ENCODE measurements around the gene ZNF438.

Gene ZNF438

GRCh38 chr10:30848396-30849032, 183.2 kb downstream of the ZNF438 start:
- DNase-seq (ENCODE audit: low spot score) = no peak

- DNase-seq (ENCODE audit: low spot score) = no peak
These were observed 184.0 kb downstream of the ZNF438 start for GRCh38 chr10:30847642-30848041.

- DNase-seq (ENCODE audit: low spot score) = no peak
These were observed 184.5 kb downstream of the ZNF438 start for GRCh38 chr10:30847199-30847598.

- DNase-seq (ENCODE audit: low spot score) = no peak
These were observed 185.0 kb downstream of the ZNF438 start for GRCh38 chr10:30846710-30847109.

GRCh38 chr10:30842894-30843293, 188.8 kb downstream of the ZNF438 start:
- DNase-seq (ENCODE audit: low spot score) = no peak

GRCh38 chr10:30842185-30842584, 189.5 kb downstream of the ZNF438 start:
- no peak for DNase-seq (ENCODE audit: low spot score)

- DNase-seq (ENCODE audit: low spot score) = no peak
These were observed 191.1 kb downstream of the ZNF438 start for GRCh38 chr10:30840395-30841050.

- DNase-seq (ENCODE audit: low spot score) = no peak
These were observed 192.0 kb downstream of the ZNF438 start for GRCh38 chr10:30839652-30840051.

GRCh38 chr10:30836406-30836805, 195.3 kb downstream of the ZNF438 start:
- DNase-seq (ENCODE audit: low spot score) = no peak

- no peak for DNase-seq (ENCODE audit: low spot score)
These were observed 196.5 kb downstream of the ZNF438 start for GRCh38 chr10:30835146-30835545.

- DNase-seq (ENCODE audit: low spot score) = no peak
These were observed 197.0 kb downstream of the ZNF438 start for GRCh38 chr10:30834651-30835050.

GRCh38 chr10:30834153-30834552, 197.5 kb downstream of the ZNF438 start:
- DNase-seq (ENCODE audit: low spot score) = no peak

GRCh38 chr10:30833628-30833970, 198.1 kb downstream of the ZNF438 start:
- no peak for DNase-seq (ENCODE audit: low spot score)

- DNase-seq (ENCODE audit: low spot score) = no peak
These were observed 198.7 kb downstream of the ZNF438 start for GRCh38 chr10:30832749-30833627.

- no peak for DNase-seq (ENCODE audit: low spot score)
These were observed 199.5 kb downstream of the ZNF438 start for GRCh38 chr10:30832001-30832748.

GRCh38 chr10:30831426-30831825, 200.2 kb downstream of the ZNF438 start:
- DNase-seq (ENCODE audit: low spot score) = no peak

GRCh38 chr10:30830315-30831230, 201.1 kb downstream of the ZNF438 start:
- no peak for DNase-seq (ENCODE audit: low spot score)

- no peak for DNase-seq (ENCODE audit: low spot score)
These were observed 201.8 kb downstream of the ZNF438 start for GRCh38 chr10:30829901-30830300.

- DNase-seq (ENCODE audit: low spot score) = no peak
These were observed 203.0 kb downstream of the ZNF438 start for GRCh38 chr10:30828680-30829079.

GRCh38 chr10:30828164-30828563, 203.5 kb downstream of the ZNF438 start:
- DNase-seq (ENCODE audit: low spot score) = no peak

GRCh38 chr10:30827531-30828120, 204.0 kb downstream of the ZNF438 start:
- DNase-seq (ENCODE audit: low spot score) = no peak
